K562 (cell line): ENCODE data around the gene VPREB1.

ENCODE experiments used
- ELF4 ChIP-seq: fragments of 450-650 bp; formaldehyde crosslinking; IDR thresholded peaks from 2 replicates; pipeline ENCODE4 v1.4.0; 2022; ENCODE audit warnings: missing genetic modification characterization
- EP300 ChIP-seq: IDR thresholded peaks from 2 replicates; pipeline ENCODE4 v1.6.1; 2012; ENCODE audit warnings: low read length, improper control_type of control experiment
- MAZ ChIP-seq, 2 experiments: fragments of 450-650 bp in 1 of 2; sonication (generic) in 1 of 2; formaldehyde crosslinking; IDR thresholded peaks in 1 of 2; conservative IDR thresholded peaks in 1 of 2; 2 replicates each; pipeline versions ENCODE4 v1.4.0 to v1.5.0; 2020; ENCODE audit warnings: mild to moderate bottlenecking in 1 of 2, missing genetic modification reagents in 1 of 2
- NR2F6 ChIP-seq: fragments of 450-650 bp; formaldehyde crosslinking; IDR thresholded peaks from 2 replicates; pipeline ENCODE4 v1.4.0; 2020; ENCODE audit warnings: mild to moderate bottlenecking
- PCBP1 ChIP-seq: fragments of 200-400 bp; formaldehyde crosslinking; IDR thresholded peaks from 2 replicates; pipeline ENCODE4 v1.6.1; 2018; ENCODE audit warnings: mild to moderate bottlenecking, low read depth, low read length; ENCODE audit not compliant: poor library complexity, severe bottlenecking
- RBFOX2 ChIP-seq: fragments of 200-400 bp; formaldehyde crosslinking; IDR thresholded peaks from 2 replicates; pipeline ENCODE4 v1.6.1; 2017; ENCODE audit warnings: low read depth, mild to moderate bottlenecking, low read length, moderate library complexity
- SAP30 ChIP-seq: fragments of 200-600 bp; sonication (generic); IDR thresholded peaks from 2 replicates; pipeline ENCODE4 v1.6.1; 2012; ENCODE audit warnings: borderline replicate concordance, low read depth, mild to moderate bottlenecking, moderate library complexity, low read length, control low read depth, inconsistent platforms; ENCODE audit not compliant: insufficient read depth, poor library complexity, severe bottlenecking
- SRF ChIP-seq, 2 experiments: fragments of 250-450, 450-650 bp in 1 of 2; sonication (Bioruptor Pico) in 1 of 2; sonication (generic) in 1 of 2; formaldehyde crosslinking; IDR thresholded peaks; 2 replicates each; pipeline versions ENCODE4 v1.5.0 to v1.5.1; 2020 to 2022; ENCODE audit warnings: mild to moderate bottlenecking in 1 of 2, missing genetic modification reagents in 1 of 2
- TF ChIP-seq, protein P1 (sequence below): IDR thresholded peaks from 3 replicates; pipeline ENCODE4 v1.6.1; 2011; ENCODE audit warnings: borderline replicate concordance, mild to moderate bottlenecking; ENCODE audit not compliant: insufficient read length, insufficient read depth
- TF ChIP-seq, protein P2 (sequence below): sonication (generic); formaldehyde crosslinking; IDR thresholded peaks from 2 replicates; pipeline ENCODE4 v1.9.0; 2022; ENCODE audit warnings: mild to moderate bottlenecking, missing genetic modification reagents
- TF ChIP-seq, protein P3 (sequence below), 3 experiments: IDR thresholded peaks in 2 of 3; conservative IDR thresholded peaks in 1 of 3; 2 replicates each; pipeline ENCODE4 v1.5.1; 2011 to 2012; ENCODE audit warnings: low read length in 3 of 3, mild to moderate bottlenecking in 3 of 3, control low read depth in 2 of 3, improper control_type of control experiment in 1 of 3, inconsistent platforms in 1 of 3, low read depth in 1 of 3, mixed read lengths in 1 of 3, moderate library complexity in 1 of 3; ENCODE audit not compliant: insufficient read depth in 2 of 3
- TF ChIP-seq, protein P4 (sequence below): fragments of 450-650 bp; formaldehyde crosslinking; IDR thresholded peaks from 2 replicates; pipeline ENCODE4 v1.4.0; 2022; ENCODE audit warnings: mild to moderate bottlenecking, moderate library complexity

DNA sequence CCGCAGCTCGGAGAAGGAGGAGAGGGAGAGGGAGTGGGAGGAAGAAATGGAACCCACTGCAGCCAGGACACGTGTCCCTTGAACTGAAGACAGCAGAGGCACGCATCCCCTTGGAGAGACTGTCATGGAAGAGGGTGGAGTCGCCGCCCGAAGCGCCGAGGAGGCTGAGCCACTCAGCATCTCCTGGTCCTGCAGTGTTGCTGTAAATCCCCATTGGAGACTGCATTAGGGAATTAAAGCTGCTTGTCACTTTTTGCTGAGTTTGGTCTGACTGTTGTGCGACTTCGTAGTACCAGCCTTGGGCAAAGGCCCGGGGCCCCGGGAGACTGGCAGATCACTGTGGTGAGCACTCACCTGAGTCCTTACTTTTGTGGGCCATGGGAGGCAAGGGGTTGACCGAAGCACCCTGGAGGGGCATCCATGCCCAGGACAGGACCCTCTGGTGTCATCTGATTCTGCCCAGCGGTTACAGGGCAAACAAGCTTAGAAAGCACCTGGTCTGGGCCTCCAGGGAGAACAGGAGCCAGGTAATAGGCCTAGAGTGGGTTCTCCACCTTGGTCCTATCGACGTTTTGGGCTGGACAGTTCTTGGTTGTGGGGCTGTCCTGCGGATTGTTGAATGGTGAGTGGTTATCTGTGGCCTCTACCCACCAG, 797 bp downstream of the VPREB1 start:
- TF ChIP-seq, protein P1, sequence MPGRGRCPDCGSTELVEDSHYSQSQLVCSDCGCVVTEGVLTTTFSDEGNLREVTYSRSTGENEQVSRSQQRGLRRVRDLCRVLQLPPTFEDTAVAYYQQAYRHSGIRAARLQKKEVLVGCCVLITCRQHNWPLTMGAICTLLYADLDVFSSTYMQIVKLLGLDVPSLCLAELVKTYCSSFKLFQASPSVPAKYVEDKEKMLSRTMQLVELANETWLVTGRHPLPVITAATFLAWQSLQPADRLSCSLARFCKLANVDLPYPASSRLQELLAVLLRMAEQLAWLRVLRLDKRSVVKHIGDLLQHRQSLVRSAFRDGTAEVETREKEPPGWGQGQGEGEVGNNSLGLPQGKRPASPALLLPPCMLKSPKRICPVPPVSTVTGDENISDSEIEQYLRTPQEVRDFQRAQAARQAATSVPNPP = no peak
- TF ChIP-seq, protein P2, sequence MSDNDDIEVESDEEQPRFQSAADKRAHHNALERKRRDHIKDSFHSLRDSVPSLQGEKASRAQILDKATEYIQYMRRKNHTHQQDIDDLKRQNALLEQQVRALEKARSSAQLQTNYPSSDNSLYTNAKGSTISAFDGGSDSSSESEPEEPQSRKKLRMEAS (CRISPR knock-in tag) = no peak
- TF ChIP-seq SRF (CRISPR knock-in tag; IDR thresholded peaks at IDR 0.05) (no peak), RBFOX2 (no peak), EP300 (no peak), MAZ (CRISPR knock-in tag; conservative IDR thresholded peaks at IDR 0.05 in 1 of 2, IDR thresholded peaks at IDR 0.05 in 1 of 2) (no peak), PCBP1 (no peak), ELF4 (CRISPR knock-in tag) (no peak), NR2F6 (no peak), SAP30 (no peak)
- TF ChIP-seq, protein P3, sequence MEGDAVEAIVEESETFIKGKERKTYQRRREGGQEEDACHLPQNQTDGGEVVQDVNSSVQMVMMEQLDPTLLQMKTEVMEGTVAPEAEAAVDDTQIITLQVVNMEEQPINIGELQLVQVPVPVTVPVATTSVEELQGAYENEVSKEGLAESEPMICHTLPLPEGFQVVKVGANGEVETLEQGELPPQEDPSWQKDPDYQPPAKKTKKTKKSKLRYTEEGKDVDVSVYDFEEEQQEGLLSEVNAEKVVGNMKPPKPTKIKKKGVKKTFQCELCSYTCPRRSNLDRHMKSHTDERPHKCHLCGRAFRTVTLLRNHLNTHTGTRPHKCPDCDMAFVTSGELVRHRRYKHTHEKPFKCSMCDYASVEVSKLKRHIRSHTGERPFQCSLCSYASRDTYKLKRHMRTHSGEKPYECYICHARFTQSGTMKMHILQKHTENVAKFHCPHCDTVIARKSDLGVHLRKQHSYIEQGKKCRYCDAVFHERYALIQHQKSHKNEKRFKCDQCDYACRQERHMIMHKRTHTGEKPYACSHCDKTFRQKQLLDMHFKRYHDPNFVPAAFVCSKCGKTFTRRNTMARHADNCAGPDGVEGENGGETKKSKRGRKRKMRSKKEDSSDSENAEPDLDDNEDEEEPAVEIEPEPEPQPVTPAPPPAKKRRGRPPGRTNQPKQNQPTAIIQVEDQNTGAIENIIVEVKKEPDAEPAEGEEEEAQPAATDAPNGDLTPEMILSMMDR (IDR thresholded peaks at IDR 0.05 in 2 of 3, conservative IDR thresholded peaks at IDR 0.05 in 1 of 3; ENCODE audit: insufficient read depth in 2 of 3, low read depth in 1 of 3, low read length in 3 of 3) = no peak
- TF ChIP-seq, protein P4, sequence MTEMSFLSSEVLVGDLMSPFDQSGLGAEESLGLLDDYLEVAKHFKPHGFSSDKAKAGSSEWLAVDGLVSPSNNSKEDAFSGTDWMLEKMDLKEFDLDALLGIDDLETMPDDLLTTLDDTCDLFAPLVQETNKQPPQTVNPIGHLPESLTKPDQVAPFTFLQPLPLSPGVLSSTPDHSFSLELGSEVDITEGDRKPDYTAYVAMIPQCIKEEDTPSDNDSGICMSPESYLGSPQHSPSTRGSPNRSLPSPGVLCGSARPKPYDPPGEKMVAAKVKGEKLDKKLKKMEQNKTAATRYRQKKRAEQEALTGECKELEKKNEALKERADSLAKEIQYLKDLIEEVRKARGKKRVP (CRISPR knock-in tag) = no peak
